Colonic mucosa (tissue), 4 donors: Measurements from ENCODE around the gene PDCD11. TPM values are rescaled to one million over a fixed set of nuclear protein-coding genes. Genes with fewer than 3 reads are reported as not detected.
"Not testable (repeated sequence)": the region's sequence is repeated elsewhere in the genome, so short reads cannot be mapped to it uniquely, and the experiment has no call there.

Experiments
- DNase-seq: peaks from one replicate; pipeline ENCODE4 v3.0.0-alpha.2; 2020
- H3K27ac ChIP-seq: fragments of 200-600 bp; one replicate; pipeline ENCODE4 v1.8.0; 2021
- H3K27me3 ChIP-seq: fragments of 200-600 bp; one replicate; pipeline ENCODE4 v1.8.0; 2021
- H3K36me3 ChIP-seq: fragments of 200-600 bp; one replicate; pipeline ENCODE4 v1.8.0; 2021
- H3K4me1 ChIP-seq: fragments of 200-600 bp; one replicate; pipeline ENCODE4 v1.8.0; 2021; ENCODE audit warnings: mild to moderate bottlenecking
- H3K4me3 ChIP-seq: fragments of 200-600 bp; one replicate; pipeline ENCODE4 v1.8.0; 2021
- H3K9ac ChIP-seq, 2 donors: one replicate each; pipeline ENCODE4 v1.7.0; 2013; ENCODE audit warnings: control low read depth in 2 of 2, low read depth in 2 of 2, low read length in 2 of 2
- H3K9me3 ChIP-seq: fragments of 200-600 bp; one replicate; pipeline ENCODE4 v1.8.0; 2021
- intact Hi-C: fragments of 100-400 bp; cut with DNase I; formaldehyde crosslinking; loops from one replicate; pipeline ENCODE4 v1.14.1; 2022
- total RNA-seq, 2 donors: library from RNA; stranded (reverse); fragmentation: NEBNext Ultra II Directional in 1 of 2; extraction: Animal tissue kit (Norgen Biotek cat#: 25700) in 1 of 2; gene quantifications; one replicate each; pipeline ENCODE4 v1.2.1, GENCODE V29; 2021
- TF ChIP-seq, protein P1 (sequence below): fragments of 200-600 bp; IDR thresholded peaks from one replicate; pipeline ENCODE4 v1.8.0; 2022; ENCODE audit warnings: antibody characterized with exemption, mild to moderate bottlenecking
- donor health status: healthy.
- donor health status: DM: no; HTN: no; CAD: no.
- donor health status: DM: no; HTN: no; CAD: no.

Gene PDCD11
- total RNA-seq, 2 donors from 2014 or later = 14.9 to 33.6 TPM

DNA sequence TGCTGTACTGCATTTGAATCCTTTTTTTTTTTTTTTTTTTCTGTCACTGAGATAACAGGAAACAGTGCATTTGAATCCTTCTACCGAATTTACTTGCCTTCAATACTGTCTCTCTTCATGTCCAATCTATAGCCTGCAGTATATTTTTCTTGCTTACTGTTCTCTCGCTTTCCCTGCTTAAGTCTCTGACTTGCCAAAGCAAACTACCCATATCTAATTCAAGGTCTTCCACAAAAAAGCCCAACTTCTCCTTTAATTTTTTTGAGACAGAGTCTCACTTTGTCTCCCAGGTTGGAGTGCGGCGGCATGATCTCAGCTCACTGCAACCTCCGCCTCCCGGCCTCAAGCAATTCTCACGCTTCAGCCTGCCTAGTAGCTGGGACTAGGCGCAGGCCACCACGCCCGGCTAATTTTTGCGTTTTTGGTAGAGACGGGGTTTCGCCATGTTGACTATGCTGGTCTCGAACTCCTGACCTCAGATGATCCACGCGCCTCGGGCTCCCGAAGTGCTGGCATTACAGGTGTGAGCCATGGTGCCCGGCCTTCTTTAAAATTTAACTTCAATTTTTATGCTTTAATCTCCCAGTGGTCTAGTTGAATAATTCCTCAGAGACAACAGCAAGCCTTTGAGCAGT is 882 bp downstream of the PDCD11 start:
- DNase-seq = no peak
- intact Hi-C loops = no loop called here

DNA sequence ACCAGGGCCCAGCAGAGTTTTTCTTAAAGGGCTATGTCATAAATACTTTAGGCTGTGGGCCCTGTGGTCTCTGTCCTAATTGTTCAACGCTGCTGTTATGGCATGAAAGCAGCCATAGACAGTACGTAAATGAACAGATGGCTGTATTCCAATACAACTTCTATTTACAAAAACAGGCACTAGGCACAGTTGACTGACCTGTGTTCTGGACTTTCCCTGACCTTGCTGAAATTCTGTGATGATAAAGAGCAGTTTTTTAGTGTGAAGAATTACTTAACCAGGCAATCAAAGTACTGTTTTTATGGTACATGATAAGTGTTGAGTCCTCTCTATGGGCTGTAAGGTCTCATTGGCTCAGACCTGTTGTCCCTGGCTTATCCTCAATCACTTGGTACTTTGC is 17.1 kb downstream of the PDCD11 start:
- Histone ChIP-seq H3K4me1 (no peaks in the 10 kb centered on the region), H3K4me3 (no peak overlapping the region), H3K9ac (no peak overlapping the region), H3K27ac (no peak overlapping the region), H3K9me3 (no peaks in the 10 kb centered on the region), H3K27me3 (no peaks in the 10 kb centered on the region), H3K36me3 (peaks cover 28% of the 10 kb centered on the region)
- intact Hi-C loops = loop anchor here (10.0 kb wide), 1 partner anchor 181 kb away; no protein-coding TSS in a partner anchor
- DNase-seq = no peak
- TF ChIP-seq, protein P1, sequence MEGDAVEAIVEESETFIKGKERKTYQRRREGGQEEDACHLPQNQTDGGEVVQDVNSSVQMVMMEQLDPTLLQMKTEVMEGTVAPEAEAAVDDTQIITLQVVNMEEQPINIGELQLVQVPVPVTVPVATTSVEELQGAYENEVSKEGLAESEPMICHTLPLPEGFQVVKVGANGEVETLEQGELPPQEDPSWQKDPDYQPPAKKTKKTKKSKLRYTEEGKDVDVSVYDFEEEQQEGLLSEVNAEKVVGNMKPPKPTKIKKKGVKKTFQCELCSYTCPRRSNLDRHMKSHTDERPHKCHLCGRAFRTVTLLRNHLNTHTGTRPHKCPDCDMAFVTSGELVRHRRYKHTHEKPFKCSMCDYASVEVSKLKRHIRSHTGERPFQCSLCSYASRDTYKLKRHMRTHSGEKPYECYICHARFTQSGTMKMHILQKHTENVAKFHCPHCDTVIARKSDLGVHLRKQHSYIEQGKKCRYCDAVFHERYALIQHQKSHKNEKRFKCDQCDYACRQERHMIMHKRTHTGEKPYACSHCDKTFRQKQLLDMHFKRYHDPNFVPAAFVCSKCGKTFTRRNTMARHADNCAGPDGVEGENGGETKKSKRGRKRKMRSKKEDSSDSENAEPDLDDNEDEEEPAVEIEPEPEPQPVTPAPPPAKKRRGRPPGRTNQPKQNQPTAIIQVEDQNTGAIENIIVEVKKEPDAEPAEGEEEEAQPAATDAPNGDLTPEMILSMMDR = no peak

More for the DNA sequence above, 882 bp downstream of the PDCD11 start:
- H3K9me3 ChIP-seq = no peaks in the 10 kb centered on the region
- H3K9ac ChIP-seq = peak overlapping the region; percentile 90 to 96
- peak overlapping the region; percentile 95 for H3K4me3 ChIP-seq
- no peaks in the 10 kb centered on the region for H3K36me3 ChIP-seq
- H3K4me1 ChIP-seq = peaks cover 14% of the 10 kb centered on the region
- TF ChIP-seq, protein P1 = no peak
- H3K27ac ChIP-seq = no peak overlapping the region
- H3K27me3 ChIP-seq = no peaks in the 10 kb centered on the region

DNA sequence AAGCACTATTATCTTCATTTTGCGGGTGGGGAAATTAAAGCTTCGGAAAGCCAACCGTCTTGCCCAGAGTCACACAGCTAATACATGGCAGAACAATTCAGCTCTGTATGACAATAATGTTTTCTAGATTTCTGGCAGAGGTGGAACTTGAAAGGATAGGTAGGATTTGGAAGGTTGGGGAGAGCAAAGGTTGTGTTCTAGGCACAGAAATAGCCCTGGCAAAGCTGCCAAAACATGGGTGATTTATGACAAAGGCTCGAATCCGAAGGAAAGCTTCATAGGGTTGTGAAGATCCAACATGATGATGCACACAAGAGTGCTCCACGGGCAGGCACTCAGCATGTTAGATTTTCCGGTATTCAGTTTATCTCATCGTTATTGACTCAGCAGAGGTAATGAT is 19.2 kb downstream of the PDCD11 start:
- Histone ChIP-seq H3K27me3 (no peaks in the 10 kb centered on the region), H3K4me1 (no peaks in the 10 kb centered on the region), H3K9me3 (no peaks in the 10 kb centered on the region), H3K9ac (no peak overlapping the region), H3K27ac (no peak overlapping the region), H3K4me3 (no peak overlapping the region), H3K36me3 (peaks cover 42% of the 10 kb centered on the region)
- TF ChIP-seq, protein P1 = no peak
- no peak for DNase-seq
- intact Hi-C loops = loop anchor here (10.0 kb wide), 1 partner anchor 179 kb away; no protein-coding TSS in a partner anchor

DNA sequence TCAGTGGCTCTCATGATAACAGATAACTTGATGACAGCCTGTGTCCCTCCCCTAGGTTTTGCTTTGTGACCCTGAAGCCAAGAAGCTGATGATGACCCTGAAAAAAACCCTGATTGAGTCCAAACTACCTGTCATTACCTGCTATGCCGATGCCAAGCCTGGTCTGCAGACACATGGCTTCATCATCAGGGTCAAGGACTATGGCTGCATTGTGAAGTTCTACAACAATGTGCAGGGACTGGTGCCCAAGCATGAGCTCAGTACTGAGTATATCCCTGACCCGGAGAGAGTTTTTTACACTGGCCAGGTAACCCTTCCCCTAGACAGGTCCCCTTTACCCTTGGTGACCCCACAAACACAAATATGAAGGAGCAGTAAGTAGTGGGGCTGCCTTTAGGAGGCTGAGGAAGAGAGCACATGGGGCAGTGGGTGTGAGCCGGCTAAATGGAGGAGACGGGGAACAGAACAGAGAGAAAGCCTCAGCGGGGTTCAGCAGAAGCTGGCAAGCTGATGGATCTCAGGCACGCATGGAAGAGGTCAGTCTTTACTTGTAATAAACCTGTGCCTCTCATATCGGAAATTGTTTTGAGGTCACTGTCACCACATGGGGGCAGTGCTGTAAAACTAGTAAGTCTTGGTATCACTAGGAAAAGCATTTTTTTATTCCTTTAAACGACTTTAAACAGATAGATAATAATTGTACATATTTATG is 20.2 kb downstream of the PDCD11 start:
- Histone ChIP-seq H3K9ac (no peak overlapping the region), H3K4me1 (no peaks in the 10 kb centered on the region), H3K4me3 (no peak overlapping the region), H3K27ac (no peak overlapping the region), H3K36me3 (peaks cover 48% of the 10 kb centered on the region), H3K9me3 (no peaks in the 10 kb centered on the region), H3K27me3 (no peaks in the 10 kb centered on the region)
- DNase-seq = peak; percentile 75
- TF ChIP-seq, protein P1 = peak; percentile 66
- intact Hi-C loops = loop anchor here (10.0 kb wide), 1 partner anchor 178 kb away; no protein-coding TSS in a partner anchor

DNA sequence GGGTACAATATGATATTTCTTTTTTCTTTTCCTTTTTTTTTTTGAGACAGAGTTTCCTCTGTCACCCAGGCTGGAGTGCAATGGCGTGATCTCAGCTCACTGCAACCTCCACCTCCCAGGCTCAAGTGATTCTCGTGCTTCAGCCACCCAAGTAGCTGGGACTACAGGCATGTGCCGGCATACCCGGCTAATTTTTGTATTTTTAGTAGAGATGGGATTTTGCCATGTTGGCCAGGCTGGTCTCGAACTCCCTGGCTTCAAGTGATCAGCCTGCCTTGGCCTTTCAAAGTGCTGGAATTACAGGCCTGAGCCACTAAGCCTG is 20.7 kb downstream of the PDCD11 start:
- H3K9me3 ChIP-seq, H3K27ac ChIP-seq, H3K9ac ChIP-seq, H3K27me3 ChIP-seq, DNase-seq, H3K4me3 ChIP-seq, H3K4me1 ChIP-seq: not testable (repeated sequence)
- TF ChIP-seq, protein P1 = peak; percentile 10
- peaks cover 48% of the 10 kb centered on the region for H3K36me3 ChIP-seq
- intact Hi-C loops = loop anchor here (10.0 kb wide), 1 partner anchor 178 kb away; no protein-coding TSS in a partner anchor
